ENCODE results near the gene SLC13A1.
"Not testable (repeated sequence)": the region's sequence is repeated elsewhere in the genome, so short reads cannot be mapped to it uniquely, and the experiment has no call there.

Gene SLC13A1

DNA sequence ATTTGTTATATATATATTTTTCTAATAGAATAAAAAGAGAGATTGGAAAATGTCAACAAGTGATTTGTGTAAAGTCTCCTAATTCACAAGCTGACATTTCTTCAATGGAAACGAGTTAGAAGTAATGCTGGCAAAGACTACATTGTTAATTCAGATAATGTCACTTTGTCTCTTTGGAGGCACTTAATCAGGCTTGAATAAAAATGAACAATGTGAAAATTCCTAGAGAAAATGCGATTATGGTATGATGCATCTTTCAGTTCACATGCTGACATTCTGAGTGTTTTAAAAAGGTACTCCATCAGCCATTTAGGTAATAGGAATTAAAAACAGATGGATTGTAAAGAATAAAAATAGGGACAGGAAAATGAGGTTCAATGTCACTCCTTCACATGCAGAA, 100.1 kb downstream of the SLC13A1 start:
- TF ChIP-seq, protein P1, sequence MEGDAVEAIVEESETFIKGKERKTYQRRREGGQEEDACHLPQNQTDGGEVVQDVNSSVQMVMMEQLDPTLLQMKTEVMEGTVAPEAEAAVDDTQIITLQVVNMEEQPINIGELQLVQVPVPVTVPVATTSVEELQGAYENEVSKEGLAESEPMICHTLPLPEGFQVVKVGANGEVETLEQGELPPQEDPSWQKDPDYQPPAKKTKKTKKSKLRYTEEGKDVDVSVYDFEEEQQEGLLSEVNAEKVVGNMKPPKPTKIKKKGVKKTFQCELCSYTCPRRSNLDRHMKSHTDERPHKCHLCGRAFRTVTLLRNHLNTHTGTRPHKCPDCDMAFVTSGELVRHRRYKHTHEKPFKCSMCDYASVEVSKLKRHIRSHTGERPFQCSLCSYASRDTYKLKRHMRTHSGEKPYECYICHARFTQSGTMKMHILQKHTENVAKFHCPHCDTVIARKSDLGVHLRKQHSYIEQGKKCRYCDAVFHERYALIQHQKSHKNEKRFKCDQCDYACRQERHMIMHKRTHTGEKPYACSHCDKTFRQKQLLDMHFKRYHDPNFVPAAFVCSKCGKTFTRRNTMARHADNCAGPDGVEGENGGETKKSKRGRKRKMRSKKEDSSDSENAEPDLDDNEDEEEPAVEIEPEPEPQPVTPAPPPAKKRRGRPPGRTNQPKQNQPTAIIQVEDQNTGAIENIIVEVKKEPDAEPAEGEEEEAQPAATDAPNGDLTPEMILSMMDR (IDR thresholded peaks at IDR 0.05; ENCODE audit: extremely low read depth, missing control alignments) = no peak
- no peak for DNase-seq (ENCODE audit: low spot score)

DNA sequence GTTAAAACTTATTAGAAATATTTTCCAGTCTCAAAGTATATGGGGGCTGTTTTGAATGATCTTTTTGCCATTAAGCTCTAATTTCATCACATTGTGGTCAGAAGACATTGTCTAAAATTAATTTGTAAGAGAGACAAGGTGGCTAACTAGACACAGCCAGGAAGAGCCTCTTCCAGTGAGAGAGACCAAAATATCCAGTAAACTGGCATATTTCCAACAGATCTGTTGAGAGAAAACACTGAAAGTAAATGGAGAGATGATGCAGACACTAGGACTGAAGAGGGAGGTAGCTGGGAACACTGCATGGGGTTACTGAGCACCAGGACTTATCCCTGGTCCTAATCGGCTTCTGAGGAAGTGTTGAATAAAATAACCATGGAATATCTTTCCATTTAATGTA, 102.8 kb downstream of the SLC13A1 start:
- no peak for DNase-seq (ENCODE audit: low spot score)
- TF ChIP-seq, protein P1 (IDR thresholded peaks at IDR 0.05; ENCODE audit: extremely low read depth, missing control alignments) = no peak

DNA sequence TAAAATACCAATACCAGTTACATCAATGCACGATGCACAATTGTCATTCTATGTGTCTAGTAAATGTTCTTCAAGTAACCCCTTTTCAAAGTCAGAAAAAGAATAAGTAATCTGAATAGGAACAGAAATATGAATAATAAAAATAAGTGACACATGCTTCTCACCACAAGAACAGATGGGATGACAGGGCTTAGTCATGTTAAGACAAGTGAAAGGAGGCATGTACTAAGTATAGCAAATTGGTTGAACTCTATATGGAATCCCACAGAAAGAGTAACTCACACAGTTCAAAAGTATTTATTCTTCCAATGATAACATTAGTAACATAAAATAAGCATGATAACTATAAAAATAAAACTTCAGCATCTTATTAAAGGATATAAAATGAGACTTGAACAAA, 103.3 kb downstream of the SLC13A1 start:
- DNase-seq (ENCODE audit: low spot score) = no peak

DNA sequence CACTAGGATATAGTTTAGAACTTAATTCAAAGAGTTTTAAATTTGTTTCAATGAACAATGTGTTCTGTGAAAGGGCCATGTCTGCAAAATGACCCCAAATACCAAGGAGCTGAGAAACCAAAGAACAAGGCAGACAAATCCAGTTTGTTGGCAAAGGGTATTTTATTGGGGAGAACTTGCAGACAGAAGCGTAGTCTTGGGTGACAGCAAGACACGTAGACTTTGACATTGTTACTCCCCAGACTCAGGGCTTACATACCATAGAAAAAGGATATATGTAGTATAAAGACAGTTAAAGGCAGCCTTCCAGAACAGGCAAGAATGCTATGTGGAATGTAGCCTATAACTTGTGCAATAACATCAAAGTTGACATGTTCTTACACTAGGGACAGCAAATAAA, 109.3 kb downstream of the SLC13A1 start:
- no peak for DNase-seq (ENCODE audit: low spot score)
- TF ChIP-seq, protein P1 (IDR thresholded peaks at IDR 0.05; ENCODE audit: extremely low read depth, missing control alignments) = no peak

More for the DNA sequence above, 103.3 kb downstream of the SLC13A1 start:
- TF ChIP-seq, protein P1 (IDR thresholded peaks at IDR 0.05; ENCODE audit: extremely low read depth, missing control alignments) = no peak

DNA sequence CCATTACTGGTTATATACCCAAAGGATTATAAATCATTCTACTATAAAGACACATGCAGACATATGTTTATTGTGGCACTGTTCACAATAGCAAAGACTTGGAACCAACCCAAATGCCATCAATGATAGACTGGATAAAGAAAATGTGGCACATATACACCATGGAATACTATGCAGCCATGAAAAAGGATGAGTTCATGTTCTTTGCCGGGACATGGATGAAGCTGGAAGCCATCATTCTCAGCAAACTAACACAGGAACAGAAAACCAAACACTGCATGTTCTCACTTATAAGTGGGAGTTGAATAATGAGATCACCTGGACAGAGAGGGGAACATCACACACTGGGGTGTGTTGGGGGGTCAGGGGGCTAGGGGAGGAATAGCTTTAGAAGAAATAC, 112.9 kb downstream of the SLC13A1 start:
- not testable (repeated sequence) for DNase-seq (ENCODE audit: low spot score)

DNA sequence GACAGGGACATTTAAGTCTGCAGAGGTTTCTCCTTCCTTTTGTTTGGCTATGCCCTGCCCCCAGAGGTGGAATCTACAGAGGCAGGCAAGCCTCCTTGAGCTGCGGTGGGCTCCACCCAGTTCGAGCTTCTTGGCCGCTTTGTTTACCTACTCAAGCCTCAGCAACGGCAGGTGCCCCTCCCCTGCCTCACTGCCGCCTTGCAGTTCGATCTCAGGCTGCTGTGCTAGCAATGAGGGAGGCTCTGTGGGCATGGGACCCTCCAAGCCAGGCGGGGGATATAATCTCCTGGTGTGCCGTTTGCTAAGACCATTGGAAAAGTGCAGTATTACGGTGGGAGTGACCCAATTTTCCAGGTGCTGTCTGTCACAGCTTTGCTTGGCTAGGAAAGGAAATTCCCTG, 114.9 kb downstream of the SLC13A1 start:
- not testable (repeated sequence) for DNase-seq (ENCODE audit: low spot score)

DNA sequence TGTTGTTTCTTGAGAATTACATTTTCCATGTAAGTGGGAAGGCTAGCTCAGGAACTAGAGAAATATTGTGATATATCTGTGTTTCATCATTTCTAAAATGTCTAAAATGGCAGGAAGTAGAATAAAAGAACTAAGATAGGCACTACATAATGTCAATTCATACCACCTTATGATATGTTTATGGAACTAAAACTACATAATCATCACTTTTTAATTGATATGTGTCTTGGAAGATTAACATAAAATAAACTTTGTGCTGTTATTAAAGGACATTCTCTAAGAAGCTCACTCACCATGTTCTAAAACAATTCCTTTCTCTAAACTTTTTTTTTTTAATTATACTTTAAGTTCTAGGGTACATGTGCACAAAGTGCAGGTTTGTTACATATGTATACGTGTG, 120.7 kb downstream of the SLC13A1 start:
- TF ChIP-seq, protein P1 (IDR thresholded peaks at IDR 0.05; ENCODE audit: extremely low read depth, missing control alignments) = no peak
- no peak for DNase-seq (ENCODE audit: low spot score)

DNA sequence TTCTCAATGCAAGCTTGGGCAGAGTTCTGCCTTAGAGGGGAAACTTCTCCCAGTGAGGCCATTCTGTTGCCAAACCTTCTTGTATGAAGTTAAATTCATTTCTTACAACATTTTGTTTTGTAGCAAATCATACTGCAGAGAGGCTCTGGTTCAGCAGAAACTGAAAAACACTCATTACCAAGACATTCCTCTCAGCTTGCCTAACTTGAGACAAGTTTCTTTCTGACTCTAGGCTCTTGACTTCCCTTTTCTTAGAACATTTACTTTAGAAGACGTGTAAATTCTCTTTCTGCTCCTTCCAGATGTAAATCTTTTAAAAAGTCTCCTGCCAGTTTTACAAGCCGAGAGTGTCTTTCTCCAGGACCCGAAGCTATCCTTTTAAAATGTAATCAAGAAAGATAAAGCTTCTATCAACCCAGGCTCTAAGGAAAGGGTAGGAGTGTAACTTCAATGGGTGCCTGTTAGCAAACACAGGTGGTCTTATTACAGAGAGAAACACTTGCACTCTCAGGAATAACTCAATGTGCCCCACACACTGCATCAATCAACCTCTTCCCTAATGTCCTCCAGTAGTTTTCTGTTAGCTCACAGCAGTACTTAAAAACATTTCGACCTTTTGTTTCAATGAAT, 123.8 kb downstream of the SLC13A1 start:
- peak; percentile 6 for DNase-seq (ENCODE audit: low spot score)
- TF ChIP-seq, protein P1 (IDR thresholded peaks at IDR 0.05; ENCODE audit: extremely low read depth, missing control alignments) = no peak

Measured in GM20000 (cell line).